ENCODE data around the gene IL22RA1.

DNA sequence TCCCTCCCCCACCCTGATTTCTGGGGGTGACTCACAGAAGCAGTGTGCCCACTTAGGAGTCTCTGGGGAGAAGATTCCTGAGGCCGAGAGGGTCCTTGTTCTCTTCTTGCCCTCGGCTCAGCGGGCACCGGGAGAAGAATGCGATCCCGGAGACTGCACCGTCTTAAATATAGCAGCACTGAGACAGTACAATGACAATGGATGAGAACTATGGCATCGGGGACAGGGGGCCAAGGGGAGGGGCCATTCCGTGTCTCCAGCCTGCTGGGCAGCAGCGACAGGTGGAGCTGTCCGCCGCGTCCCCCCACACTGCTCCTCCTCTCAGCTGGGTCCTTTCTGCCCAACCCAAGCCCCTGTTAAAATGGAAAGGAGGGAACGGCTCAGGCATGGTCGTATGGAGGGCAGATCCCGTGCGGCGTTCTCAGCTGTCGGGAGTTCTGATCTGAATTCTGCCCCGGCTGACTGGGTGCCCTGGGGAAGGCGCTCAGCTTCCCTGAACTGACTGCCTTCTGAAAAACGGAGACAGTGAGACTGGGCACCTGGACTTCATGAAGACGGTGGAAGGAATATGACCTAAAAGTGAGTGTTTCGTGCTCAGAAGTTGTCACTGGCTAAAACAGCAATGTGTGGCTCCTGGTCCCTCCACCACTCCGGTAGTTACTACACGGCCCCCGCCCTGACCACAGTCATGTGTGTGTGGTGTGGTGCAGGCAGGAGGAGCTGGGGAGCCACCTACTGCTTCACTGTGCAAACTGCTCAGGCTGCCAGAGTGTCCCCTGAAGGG lies 30.8 kb downstream of the IL22RA1 start, which contains the start of gene MYOM3:
- TF ChIP-seq EZH2 (IDR thresholded peaks at IDR 0.05; ENCODE audit: insufficient read depth, poor library complexity, severe bottlenecking) (no peak), EZH2phosphoT487 (IDR thresholded peaks at IDR 0.05; ENCODE audit: insufficient read depth, low read depth) (no peak)
